ENCODE results near the gene LRRC28. TPM values are rescaled to one million over a fixed set of nuclear protein-coding genes. Genes with fewer than 3 reads are reported as not detected.

LRRC28 gene
- total and polyA plus RNA-seq, 2 of the 4 experiments (the other 2 are of a cell fraction) = 12.7 to 21.1 TPM

- Histone ChIP-seq H2AK5ac (ENCODE audit: low read depth, low read length) (no peak overlapping the region), H3K4me2 (ENCODE audit: low read depth, low read length) (no peak overlapping the region), H3K9me3 (ENCODE audit: control insufficient read depth, insufficient read depth, low read length) (no peaks in the 10 kb centered on the region), H3K56ac (ENCODE audit: extremely low read depth, insufficient read depth, low read length) (no peak overlapping the region), H4K91ac (ENCODE audit: insufficient read depth, low read depth, low read length) (peak overlapping the region; percentile 26), H3K18ac (ENCODE audit: low read depth, low read length) (no peak overlapping the region; the same call in 1 of the 2 replicates), H2BK20ac (ENCODE audit: low read depth, low read length) (0 out of 2 replicates have a peak overlapping the region, but pooled peaks have one; percentile 22), H2BK120ac (ENCODE audit: low read depth, low read length) (peak overlapping the region; percentile 34; the same call in 1 of the 2 replicates), H3K27ac (ENCODE audit: insufficient read depth, low read length) (no peak overlapping the region), H3K79me1 (ENCODE audit: low read depth in 1 of 2, low read length in 2 of 2) (no peaks in the 10 kb centered on the region), H2BK5ac (ENCODE audit: low read depth, low read length, poor library complexity, severe bottlenecking) (no peak overlapping the region), H3K36me3 (ENCODE audit: control insufficient read depth, insufficient read depth, low read length) (no peaks in the 10 kb centered on the region), H4K20me1 (ENCODE audit: insufficient read depth, low read length) (no peaks in the 10 kb centered on the region), H3K4me3 (ENCODE audit: insufficient read depth, low read depth, low read length) (no peak overlapping the region), H3K14ac (replicated peaks; ENCODE audit: low read depth, low read length) (no peak overlapping the region), H4K8ac (ENCODE audit: low read depth in 2 of 2, low read length in 2 of 2) (peak overlapping the region in 1 of 2 experiments; percentile 25; a peak in 1 of 4 replicates), H3K9ac (ENCODE audit: low read depth, low read length) (no peak overlapping the region), H2AFZ (replicated peaks; ENCODE audit: low read length, poor library complexity) (peak overlapping the region; percentile 82), H3K9me1 (ENCODE audit: insufficient read depth, low read length) (no peaks in the 10 kb centered on the region), H2BK15ac (ENCODE audit: low read depth, low read length) (peak overlapping the region; percentile 43; the same call in 1 of the 3 replicates), H3K4me1 (ENCODE audit: control insufficient read depth, insufficient read depth, low read length) (peaks cover 4% of the 10 kb centered on the region; the same call in 1 of the 2 replicates), H3K4ac (ENCODE audit: low read depth, low read length) (peak overlapping the region; percentile 6; the same call in 1 of the 2 replicates), H4K5ac (ENCODE audit: low read depth, low read length) (no peak overlapping the region; the same call in 1 of the 2 replicates), H3K23ac (ENCODE audit: low read depth, low read length) (no peak overlapping the region; the same call in 1 of the 2 replicates), H3K27me3 (ENCODE audit: control insufficient read depth, insufficient read depth, low read length) (0 out of 2 replicates have a peak, but pooled peaks cover 2% of the 10 kb centered on the region), H2AK9ac (replicated peaks; ENCODE audit: low read depth, low read length, poor library complexity) (peak overlapping the region; percentile 71)
- dilution Hi-C loops (cut with HindIII; ENCODE audit: low sequenced_read_pairs, unreplicated experiment) = no loop called here
- BruUV-seq (replicated peaks) = no TSS peak
- ATAC-seq (ENCODE audit: low read depth) (peak; percentile 68), DNase-seq (no peak)
- in situ Hi-C loops (cut with MboI; ENCODE audit: low sequenced_read_pairs) = no loop called here
- WGBS, 2 experiments (ENCODE audit: extremely low coverage in 2 of 2, insufficient read length in 1 of 2) = 71% methylated on average over 8 of the region's 21 CpGs; no CpG with 5 or more reads in 1 of the 2 experiments
- intact Hi-C loops (cut with micrococcal nuclease) = no loop called here
- CTCF ChIA-PET = no interaction called here
- POLR2A ChIA-PET (ENCODE audit: unreplicated experiment) = no interaction called here
- TF ChIP-seq MXI1 (IDR thresholded peaks at IDR 0.05; ENCODE audit: borderline replicate concordance, low read depth, low read length) (no peak), BHLHE40 (IDR thresholded peaks at IDR 0.05; ENCODE audit: low read depth, low read length) (no peak), RFX5 (IDR thresholded peaks at IDR 0.05; ENCODE audit: low read depth, low read length) (no peak), CHD1 (IDR thresholded peaks at IDR 0.05; ENCODE audit: low read depth, low read length) (no peak), MAFK (IDR thresholded peaks at IDR 0.05; ENCODE audit: low read depth, low read length) (no peak), POLR2A (IDR thresholded peaks at IDR 0.05; ENCODE audit: low read depth, low read length) (no peak), NFE2L2 (IDR thresholded peaks at IDR 0.05; ENCODE audit: low read depth, low read length) (no peak), CTCF (conservative IDR thresholded peaks at IDR 0.05; ENCODE audit: low read depth, low read length) (no peak), USF2 (IDR thresholded peaks at IDR 0.05; ENCODE audit: low read depth, low read length) (no peak), RAD21 (IDR thresholded peaks at IDR 0.05; ENCODE audit: low read length) (no peak), FOS (IDR thresholded peaks at IDR 0.05; ENCODE audit: low read depth, low read length) (no peak), ELK1 (IDR thresholded peaks at IDR 0.05; ENCODE audit: borderline replicate concordance, low read depth, low read length) (no peak), MAZ (IDR thresholded peaks at IDR 0.05; ENCODE audit: borderline replicate concordance, low read depth, low read length) (no peak), SMC3 (IDR thresholded peaks at IDR 0.05; ENCODE audit: low read depth, low read length) (no peak), RCOR1 (IDR thresholded peaks at IDR 0.05; ENCODE audit: insufficient replicate concordance, low read length) (no peak)
Measured at GRCh38 chr15:99433757-99434450, 182.6 kb downstream of the LRRC28 start.
